CD4-positive, alpha-beta T cell (primary cell): ENCODE measurements around the gene SYT2. TPM values are rescaled to one million over a fixed set of nuclear protein-coding genes. Genes with fewer than 3 reads are reported as not detected.
A peak's percentile ranks its signal among the peaks of the same experiment; 100 is the strongest.
"Not testable (repeated sequence)": the region's sequence is repeated elsewhere in the genome, so short reads cannot be mapped to it uniquely, and the experiment has no call there.

ENCODE experiments used
- ATAC-seq: fragments of 200-7000 bp; cut with Tn5 transposase; one replicate; pipeline ENCODE4 v1.10.0; 2022; ENCODE audit warnings: mild to moderate bottlenecking; ENCODE audit not compliant: poor library complexity
- CTCF ChIA-PET: fragments of 350-600 bp; sonication (Branson Sonifier 250); formaldehyde crosslinking; loops from one replicate; lab custom pipeline; 2021; ENCODE audit warnings: antibody characterized with exemption, inconsistent platforms; lab: Charles Lee
- POLR2A ChIA-PET: fragments of 350-600 bp; sonication (Branson Sonifier 250); formaldehyde crosslinking; loops from one replicate; lab custom pipeline; 2021; ENCODE audit warnings: antibody characterized with exemption, inconsistent platforms; lab: Charles Lee
- DNase-seq, 14 experiments: peaks; one replicate each; pipeline ENCODE4 v3.0.0-alpha.2; 2013 to 2020; ENCODE audit warnings: mixed read lengths in 2 of 14
- H3K27ac ChIP-seq, 2 donors: one replicate each; pipeline versions ENCODE4 v1.5.1 to v1.7.0; 2013; ENCODE audit warnings: low read length in 2 of 2, low read depth in 1 of 2, mild to moderate bottlenecking in 1 of 2
- H3K27me3 ChIP-seq, 2 experiments: 1 replicate in 1 of 2; 2 replicates in 1 of 2; pipeline versions ENCODE4 v1.6.1 to v1.7.0; 2013; ENCODE audit warnings: low read length in 2 of 2, control low read depth in 1 of 2, mild to moderate bottlenecking in 1 of 2, moderate library complexity in 1 of 2; ENCODE audit not compliant: insufficient read depth in 2 of 2, control insufficient read depth in 1 of 2
- H3K36me3 ChIP-seq: one replicate; pipeline ENCODE4 v1.6.1; 2013; ENCODE audit warnings: low read length, control low read depth; ENCODE audit not compliant: insufficient read depth
- H3K4me1 ChIP-seq: one replicate; pipeline ENCODE4 v1.6.1; 2013; ENCODE audit warnings: low read length, control low read depth; ENCODE audit not compliant: insufficient read depth
- H3K4me3 ChIP-seq: one replicate; pipeline ENCODE4 v1.5.1; 2013; ENCODE audit warnings: mild to moderate bottlenecking, low read length, moderate library complexity
- H3K9me3 ChIP-seq, 2 experiments: 1 replicate in 1 of 2; 2 replicates in 1 of 2; pipeline versions ENCODE4 v1.6.1 to v1.7.0; 2013; ENCODE audit warnings: low read length in 2 of 2, mild to moderate bottlenecking in 2 of 2, control low read depth in 1 of 2, moderate library complexity in 1 of 2; ENCODE audit not compliant: control insufficient read depth in 1 of 2, insufficient read depth in 1 of 2
- H3K27ac Mint-ChIP-seq: one replicate; pipeline ENCODE4 v1.8.0; 2020; ENCODE audit warnings: mixed read lengths
- H3K27me3 Mint-ChIP-seq: one replicate; pipeline ENCODE4 v1.8.0; 2021; ENCODE audit warnings: mixed read lengths
- H3K36me3 Mint-ChIP-seq: one replicate; pipeline ENCODE4 v1.8.0; 2021; ENCODE audit warnings: low read depth, mixed read lengths
- H3K4me1 Mint-ChIP-seq: one replicate; pipeline ENCODE4 v1.8.0; 2021; ENCODE audit warnings: low read depth, mixed read lengths
- H3K4me3 Mint-ChIP-seq: one replicate; pipeline ENCODE4 v1.8.0; 2020; ENCODE audit warnings: mild to moderate bottlenecking, mixed read lengths
- H3K9me3 Mint-ChIP-seq: one replicate; pipeline ENCODE4 v1.8.0; 2020; ENCODE audit warnings: mixed read lengths
- CTCF ChIP-seq: fragments of 200-600 bp; IDR thresholded peaks from one replicate; pipeline ENCODE4 v1.8.0; 2022; ENCODE audit warnings: antibody characterized with exemption, mild to moderate bottlenecking
- intact Hi-C, 2 experiments: fragments of 100-400 bp; cut with DNase I in 1 of 2; cut with micrococcal nuclease in 1 of 2; formaldehyde crosslinking; loops; one replicate each; pipeline versions ENCODE4 v1.15.1 to v1.9.0; 2023 to 2025; cut with DNase I, micrococcal nuclease
- total RNA-seq, 174 experiments: library from RNA in 2 of 174; stranded (reverse) in 2 of 174; gene quantifications; one replicate each; pipeline ENCODE4 v1.2.3 and lab custom pipeline; 2021 to 2026

The SYT2 gene
- total RNA-seq, 2 experiments from 2014 or later: not detected

- intact Hi-C loops: no loop called here
- Histone ChIP-seq H3K36me3 (peaks cover 16% of the 10 kb centered on the region), H3K27ac (no peak overlapping the region), H3K4me1 (no peaks in the 10 kb centered on the region), H3K4me3 (no peak overlapping the region), H3K27me3 (no peaks in the 10 kb centered on the region), H3K9me3 (no peaks in the 10 kb centered on the region)
- ChIA-PET CTCF (no interaction called here), POLR2A (no interaction called here)
- no peaks in the 10 kb centered on the region for H3K27me3 Mint-ChIP-seq
- peaks cover 4% of the 10 kb centered on the region for H3K4me1 Mint-ChIP-seq
- peak overlapping the region; percentile 29 for H3K27ac Mint-ChIP-seq
- H3K4me3 Mint-ChIP-seq: no peak overlapping the region
- no peaks in the 10 kb centered on the region for H3K9me3 Mint-ChIP-seq
- ATAC-seq (no peak), DNase-seq (no peak)
- no peak for TF ChIP-seq CTCF
- peaks cover 32% of the 10 kb centered on the region for H3K36me3 Mint-ChIP-seq
Measured at GRCh38 chr1:202723708-202724107, 13.5 kb upstream of the SYT2 start.

- CTCF ChIA-PET, ATAC-seq, DNase-seq, H3K27me3 Mint-ChIP-seq, H3K4me3 Mint-ChIP-seq, H3K27me3 ChIP-seq, H3K27ac Mint-ChIP-seq, H3K4me1 ChIP-seq, H3K36me3 ChIP-seq, intact Hi-C loops, H3K9me3 ChIP-seq, H3K4me3 ChIP-seq, H3K27ac ChIP-seq, H3K4me1 Mint-ChIP-seq, POLR2A ChIA-PET, H3K9me3 Mint-ChIP-seq: not testable (repeated sequence)
- peaks cover 26% of the 10 kb centered on the region for H3K36me3 Mint-ChIP-seq
Measured at GRCh38 chr1:202723046-202723445, 12.8 kb upstream of the SYT2 start.

DNA sequence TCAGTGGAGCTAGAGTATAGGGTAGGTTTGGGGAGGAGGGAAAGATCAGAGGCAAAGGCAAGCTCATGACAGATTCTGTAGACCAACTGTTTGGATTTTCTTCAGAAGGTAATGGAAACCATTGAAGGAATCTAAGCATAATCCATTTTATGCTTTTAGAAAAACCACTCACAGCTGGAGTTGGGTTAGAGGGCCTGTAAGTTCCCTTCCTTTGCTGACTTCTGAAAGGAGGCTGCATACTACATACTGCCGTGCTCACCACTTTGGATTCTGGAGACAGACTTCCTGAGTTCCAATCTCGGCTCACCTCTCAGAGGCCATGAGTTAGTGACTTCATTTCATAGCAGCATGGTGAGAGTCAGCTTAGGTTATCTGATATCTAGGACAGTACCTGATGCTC lies 6.4 kb upstream of the SYT2 start:
- H3K27me3 Mint-ChIP-seq: peaks cover 17% of the 10 kb centered on the region
- CTCF ChIA-PET: interaction anchor here (1.1 kb wide), 1 partner anchor 252 kb away, joined by 3 read pairs; no protein-coding TSS in a partner anchor
- ATAC-seq (no peak), DNase-seq (no peak)
- no peak for TF ChIP-seq CTCF
- Histone ChIP-seq H3K4me1 (no peaks in the 10 kb centered on the region), H3K4me3 (no peak overlapping the region), H3K27ac (no peak overlapping the region), H3K27me3 (peaks cover 8 to 19% of the 10 kb centered on the region in 2 experiments), H3K36me3 (no peaks in the 10 kb centered on the region), H3K9me3 (no peaks in the 10 kb centered on the region)
- POLR2A ChIA-PET: no interaction called here
- H3K9me3 Mint-ChIP-seq: no peaks in the 10 kb centered on the region
- H3K36me3 Mint-ChIP-seq: no peaks in the 10 kb centered on the region
- no peak overlapping the region for H3K4me3 Mint-ChIP-seq
- peaks cover 4% of the 10 kb centered on the region for H3K4me1 Mint-ChIP-seq
- intact Hi-C loops: loop anchor here in 1 of 2 experiments (10.0 kb wide), 1 partner anchor 222 kb away; no protein-coding TSS in a partner anchor
- H3K27ac Mint-ChIP-seq: no peak overlapping the region

DNA sequence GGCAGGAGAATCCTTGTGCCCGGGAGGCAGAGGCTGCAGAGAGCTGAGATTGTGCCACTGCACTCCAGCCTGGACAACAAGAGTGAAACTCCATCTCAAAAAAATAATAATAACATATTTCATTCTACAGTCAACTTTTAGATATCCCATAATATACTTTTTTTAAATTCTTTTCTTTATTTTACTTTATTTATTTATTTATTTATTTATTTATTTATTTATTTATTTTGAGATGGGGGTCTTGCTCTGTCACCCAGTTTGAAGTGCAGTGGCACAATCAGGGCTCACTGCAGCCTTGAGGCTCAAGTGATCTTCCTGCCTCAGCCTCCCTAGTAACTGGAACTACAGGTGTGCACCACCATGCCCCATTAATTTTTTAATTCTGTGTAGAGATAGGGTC lies 3.9 kb upstream of the SYT2 start:
- H3K9me3 Mint-ChIP-seq, POLR2A ChIA-PET, H3K4me3 ChIP-seq, H3K27ac ChIP-seq, ATAC-seq, H3K4me3 Mint-ChIP-seq, H3K9me3 ChIP-seq, H3K4me1 Mint-ChIP-seq, H3K36me3 Mint-ChIP-seq, DNase-seq, CTCF ChIA-PET, H3K27ac Mint-ChIP-seq, H3K36me3 ChIP-seq: not testable (repeated sequence)
- peaks cover 10% of the 10 kb centered on the region for H3K4me1 ChIP-seq
- H3K27me3 ChIP-seq: peaks cover 28 to 42% of the 10 kb centered on the region in 2 experiments
- H3K27me3 Mint-ChIP-seq: peaks cover 32% of the 10 kb centered on the region
- intact Hi-C loops: loop anchor here in 1 of 2 experiments (10.0 kb wide), 1 partner anchor 219 kb away; no protein-coding TSS in a partner anchor
